BLaER1 (cell line): ENCODE measurements around the gene RSBN1L.
"Not testable (repeated sequence)": the region's sequence is repeated elsewhere in the genome, so short reads cannot be mapped to it uniquely, and the experiment has no call there.

Experiments used
- H3K27ac ChIP-seq: shearing (Covaris generic); formaldehyde crosslinking; 2 replicates; pipeline ENCODE4 v1.8.1; 2022
- H3K27me3 ChIP-seq: shearing (Covaris generic); formaldehyde crosslinking; 2 replicates; pipeline ENCODE4 v1.8.1; 2022
- H3K36me3 ChIP-seq: shearing (Covaris generic); formaldehyde crosslinking; 2 replicates; pipeline ENCODE4 v1.8.1; 2022
- H3K4me1 ChIP-seq: shearing (Covaris generic); formaldehyde crosslinking; 2 replicates; pipeline ENCODE4 v1.8.1; 2022
- H3K4me2 ChIP-seq: shearing (Covaris generic); formaldehyde crosslinking; 2 replicates; pipeline ENCODE4 v1.8.1; 2022
- H3K4me3 ChIP-seq: shearing (Covaris generic); formaldehyde crosslinking; 2 replicates; pipeline ENCODE4 v1.8.1; 2022
- H3K9ac ChIP-seq: shearing (Covaris generic); formaldehyde crosslinking; 2 replicates; pipeline ENCODE4 v1.8.1; 2022
- H3K9me3 ChIP-seq: shearing (Covaris generic); formaldehyde crosslinking; 2 replicates; pipeline ENCODE4 v1.8.1; 2022
- H4K20me1 ChIP-seq: shearing (Covaris generic); formaldehyde crosslinking; 2 replicates; pipeline ENCODE4 v1.8.1; 2022
- Cebpa-rat ChIP-seq: shearing (Covaris generic); IDR thresholded peaks from 2 replicates; pipeline ENCODE4 v1.8.1; 2022

Gene RSBN1L

GRCh38 chr7:77699056-77699455, 2.8 kb downstream of the RSBN1L start:
- H3K9me3 ChIP-seq: no peaks in the 10 kb centered on the region

GRCh38 chr7:77702513-77702912, 6.3 kb downstream of the RSBN1L start:
- no peak overlapping the region for H3K9ac ChIP-seq
- peaks cover 7% of the 10 kb centered on the region; the same call in 1 of the 2 replicates for H3K9me3 ChIP-seq
- peaks cover 94% of the 10 kb centered on the region for H4K20me1 ChIP-seq
- no peak overlapping the region for H3K4me3 ChIP-seq
- peaks cover 24% of the 10 kb centered on the region for H3K4me1 ChIP-seq
- H3K27me3 ChIP-seq: no peaks in the 10 kb centered on the region
- H3K4me2 ChIP-seq: no peak overlapping the region
- no peak overlapping the region for H3K27ac ChIP-seq
- no peak for TF ChIP-seq Cebpa-rat
- peaks cover 43% of the 10 kb centered on the region for H3K36me3 ChIP-seq

More at GRCh38 chr7:77699056-77699455, 2.8 kb downstream of the RSBN1L start:
- H3K27me3 ChIP-seq: no peaks in the 10 kb centered on the region
- H4K20me1 ChIP-seq: peaks cover 71% of the 10 kb centered on the region
- H3K9ac ChIP-seq: peak overlapping the region; percentile 58; the same call in 1 of the 2 replicates
- peaks cover 39% of the 10 kb centered on the region for H3K4me1 ChIP-seq
- peak overlapping the region; percentile 96 for H3K4me2 ChIP-seq
- H3K36me3 ChIP-seq: peaks cover 23% of the 10 kb centered on the region; the same call in 1 of the 2 replicates
- H3K4me3 ChIP-seq: peak overlapping the region; percentile 37; the same call in 1 of the 2 replicates
- no peak for TF ChIP-seq Cebpa-rat
- peak overlapping the region; percentile 23; the same call in 1 of the 2 replicates for H3K27ac ChIP-seq

DNA sequence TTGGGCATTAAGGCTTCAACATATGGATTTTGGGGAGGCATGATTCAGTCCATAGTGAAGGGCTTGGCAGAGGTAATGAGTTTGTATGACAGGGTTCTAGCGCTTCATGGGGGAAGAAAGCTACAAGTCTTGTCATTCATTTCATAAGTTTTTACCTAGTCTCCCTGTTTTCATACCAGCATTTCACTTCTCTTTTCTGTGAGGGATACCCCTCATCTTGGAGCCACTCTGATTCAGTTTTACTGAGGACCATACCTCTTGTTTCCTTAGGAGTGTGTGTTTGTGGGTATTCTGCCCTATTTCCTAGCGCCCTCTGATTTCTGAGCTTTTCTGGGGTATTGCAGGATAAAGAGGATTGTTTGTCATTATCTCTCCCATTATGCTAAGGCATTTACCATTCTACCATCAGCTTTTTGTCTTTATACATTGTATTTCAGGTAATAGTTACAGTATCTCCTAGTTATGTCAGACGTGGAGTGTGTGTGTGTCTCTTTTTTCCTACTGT, 6.8 kb downstream of the RSBN1L start:
- H3K9me3 ChIP-seq: peaks cover 7% of the 10 kb centered on the region; the same call in 1 of the 2 replicates

GRCh38 chr7:77703669-77704068, 7.4 kb downstream of the RSBN1L start:
- H3K9ac ChIP-seq: not testable (repeated sequence)

More for the DNA sequence above, 6.8 kb downstream of the RSBN1L start:
- peaks cover 25% of the 10 kb centered on the region for H3K4me1 ChIP-seq
- no peak overlapping the region for H3K4me2 ChIP-seq
- H3K27ac ChIP-seq: no peak overlapping the region
- no peak overlapping the region for H3K9ac ChIP-seq
- peaks cover 94% of the 10 kb centered on the region for H4K20me1 ChIP-seq
- no peak overlapping the region for H3K4me3 ChIP-seq
- no peak for TF ChIP-seq Cebpa-rat
- H3K27me3 ChIP-seq: no peaks in the 10 kb centered on the region
- peaks cover 43% of the 10 kb centered on the region for H3K36me3 ChIP-seq

GRCh38 chr7:77707504-77707992, 11.3 kb downstream of the RSBN1L start:
- Histone ChIP-seq H3K4me2 (peak overlapping the region; percentile 20; the same call in 1 of the 2 replicates), H3K4me3 (no peak overlapping the region), H3K27me3 (no peaks in the 10 kb centered on the region), H3K4me1 (peaks cover 14% of the 10 kb centered on the region), H3K9me3 (peaks cover 7% of the 10 kb centered on the region; the same call in 1 of the 2 replicates), H3K9ac (no peak overlapping the region), H4K20me1 (peaks cover 87% of the 10 kb centered on the region), H3K27ac (no peak overlapping the region), H3K36me3 (peaks cover 63% of the 10 kb centered on the region)
- TF ChIP-seq Cebpa-rat: no peak

More at GRCh38 chr7:77703669-77704068, 7.4 kb downstream of the RSBN1L start:
- not testable (repeated sequence) for H3K9me3 ChIP-seq, H3K4me2 ChIP-seq, H3K27me3 ChIP-seq, H3K27ac ChIP-seq, H3K4me3 ChIP-seq
- H3K36me3 ChIP-seq: peaks cover 43% of the 10 kb centered on the region
- H3K4me1 ChIP-seq: peaks cover 25% of the 10 kb centered on the region
- peaks cover 94% of the 10 kb centered on the region for H4K20me1 ChIP-seq

DNA sequence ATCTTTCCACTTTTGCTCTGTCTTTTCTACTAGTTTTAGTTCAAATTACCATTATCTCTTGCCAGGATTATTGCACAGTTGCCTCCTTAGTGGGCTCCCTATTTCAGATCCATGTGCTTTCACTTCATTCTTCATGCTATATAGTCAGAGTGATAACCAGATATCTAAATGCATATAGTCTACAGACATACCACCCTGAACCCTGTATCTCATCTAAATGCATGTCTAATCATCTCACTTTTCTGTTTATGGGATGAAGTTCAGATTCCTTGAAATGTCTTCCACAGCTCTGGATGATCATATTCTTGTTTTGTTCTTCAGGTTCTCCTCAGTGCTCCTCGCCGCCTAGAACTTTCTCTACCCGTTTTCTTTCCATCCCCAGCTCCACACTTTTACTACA, 13.8 kb downstream of the RSBN1L start:
- Histone ChIP-seq H3K4me3 (no peak overlapping the region), H3K27me3 (no peaks in the 10 kb centered on the region), H3K9me3 (peaks cover 7% of the 10 kb centered on the region; the same call in 1 of the 2 replicates), H3K4me2 (no peak overlapping the region), H3K36me3 (peaks cover 50% of the 10 kb centered on the region), H3K9ac (no peak overlapping the region), H3K4me1 (peaks cover 14% of the 10 kb centered on the region), H3K27ac (no peak overlapping the region), H4K20me1 (peaks cover 82% of the 10 kb centered on the region)
- TF ChIP-seq Cebpa-rat: no peak

DNA sequence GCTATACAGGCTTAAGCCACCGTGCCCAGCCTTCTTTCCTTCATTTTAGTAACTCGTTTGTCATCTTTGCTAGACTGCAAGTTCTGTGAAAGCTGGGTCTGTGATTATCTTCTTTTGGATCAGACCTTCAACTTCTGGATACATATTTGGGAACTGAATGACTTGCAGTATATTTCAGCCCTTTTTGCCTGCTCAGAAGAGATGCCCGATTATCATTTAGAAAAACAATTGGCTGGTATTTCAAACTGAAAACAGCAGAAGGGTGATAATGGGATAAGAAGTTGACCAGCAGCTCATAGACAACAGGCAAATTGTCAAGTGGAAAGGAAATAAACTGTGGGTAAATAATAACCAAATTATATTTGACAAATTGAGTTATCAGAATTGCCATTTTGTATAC, 14.6 kb downstream of the RSBN1L start:
- H3K36me3 ChIP-seq: peaks cover 43% of the 10 kb centered on the region
- H3K27me3 ChIP-seq: no peaks in the 10 kb centered on the region
- H3K4me2 ChIP-seq: no peak overlapping the region
- no peak overlapping the region for H3K27ac ChIP-seq
- H3K9me3 ChIP-seq: peaks cover 5% of the 10 kb centered on the region; the same call in 1 of the 2 replicates
- peaks cover 14% of the 10 kb centered on the region for H3K4me1 ChIP-seq
- no peak overlapping the region for H3K4me3 ChIP-seq
- H4K20me1 ChIP-seq: peaks cover 84% of the 10 kb centered on the region
- TF ChIP-seq Cebpa-rat: no peak
- H3K9ac ChIP-seq: no peak overlapping the region

- H3K4me1 ChIP-seq: no peaks in the 10 kb centered on the region
- H3K4me3 ChIP-seq: no peak overlapping the region
- H3K27me3 ChIP-seq: no peaks in the 10 kb centered on the region
- peaks cover 36% of the 10 kb centered on the region for H3K36me3 ChIP-seq
- no peaks in the 10 kb centered on the region for H3K9me3 ChIP-seq
- no peak overlapping the region for H3K9ac ChIP-seq
- H4K20me1 ChIP-seq: peaks cover 85% of the 10 kb centered on the region
- no peak for TF ChIP-seq Cebpa-rat
- no peak overlapping the region for H3K27ac ChIP-seq
- H3K4me2 ChIP-seq: no peak overlapping the region
Measured at GRCh38 chr7:77714195-77714594, 17.9 kb downstream of the RSBN1L start.

DNA sequence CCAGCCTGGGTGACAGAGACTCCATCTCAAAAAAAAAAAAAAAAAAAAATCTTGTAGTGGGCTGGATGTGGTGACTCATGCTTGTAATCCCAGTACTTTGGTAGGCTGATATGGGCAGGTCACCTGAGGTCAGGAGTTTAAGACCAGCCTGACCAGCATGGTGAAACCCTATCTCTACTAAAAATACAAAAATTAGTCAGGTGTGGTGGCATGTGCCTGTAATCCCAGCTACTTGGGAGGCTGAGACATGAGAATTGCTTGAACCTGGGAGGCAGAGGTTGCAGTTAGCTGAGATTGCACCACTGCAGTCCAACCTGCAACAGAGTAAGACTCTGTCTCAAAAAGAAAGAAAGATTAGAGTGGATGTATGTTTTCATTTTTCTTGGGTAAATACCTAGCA, 18.7 kb downstream of the RSBN1L start:
- H3K27ac ChIP-seq, H3K9me3 ChIP-seq, H3K4me2 ChIP-seq, H3K9ac ChIP-seq, H3K4me3 ChIP-seq, H3K4me1 ChIP-seq, H3K27me3 ChIP-seq: not testable (repeated sequence)
- H4K20me1 ChIP-seq: peaks cover 85% of the 10 kb centered on the region
- H3K36me3 ChIP-seq: peaks cover 30% of the 10 kb centered on the region

- peaks cover 85% of the 10 kb centered on the region for H4K20me1 ChIP-seq
- no peak overlapping the region for H3K4me2 ChIP-seq
- no peaks in the 10 kb centered on the region for H3K4me1 ChIP-seq
Measured at GRCh38 chr7:77716804-77717203, 20.5 kb downstream of the RSBN1L start.

DNA sequence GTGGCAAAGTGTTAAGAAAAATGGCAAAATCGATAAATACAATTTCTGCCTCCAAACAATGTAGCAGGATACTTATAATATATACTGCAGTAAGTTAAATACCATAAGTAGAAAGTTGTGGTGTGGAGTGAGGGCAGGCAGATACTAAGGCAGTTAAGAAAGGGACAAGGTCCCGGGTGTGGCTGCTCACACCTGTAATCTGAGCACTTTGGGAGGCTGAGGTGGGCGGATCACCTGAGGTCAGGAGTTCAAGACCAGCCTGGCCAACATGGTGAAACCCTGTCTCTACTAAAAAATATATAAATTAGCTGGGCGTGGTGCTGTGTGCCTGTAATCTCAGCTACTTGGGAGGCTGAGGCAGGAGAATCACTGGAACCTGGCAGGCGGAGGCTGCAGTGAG, 21.3 kb downstream of the RSBN1L start:
- not testable (repeated sequence) for H3K9ac ChIP-seq, H3K27ac ChIP-seq, H3K4me1 ChIP-seq, H3K4me3 ChIP-seq, H3K4me2 ChIP-seq, H3K27me3 ChIP-seq, H3K36me3 ChIP-seq, H3K9me3 ChIP-seq
- peaks cover 93% of the 10 kb centered on the region for H4K20me1 ChIP-seq

More at GRCh38 chr7:77716804-77717203, 20.5 kb downstream of the RSBN1L start:
- H3K27me3 ChIP-seq: no peaks in the 10 kb centered on the region
- H3K9me3 ChIP-seq: no peaks in the 10 kb centered on the region
- H3K36me3 ChIP-seq: peaks cover 11% of the 10 kb centered on the region
- H3K9ac ChIP-seq: no peak overlapping the region
- no peak overlapping the region for H3K27ac ChIP-seq
- no peak overlapping the region for H3K4me3 ChIP-seq
- no peak for TF ChIP-seq Cebpa-rat
